ENCODE measurements around the gene SPOCK3. TPM values are rescaled to one million over a fixed set of nuclear protein-coding genes. Genes with fewer than 3 reads are reported as not detected.
"Not testable (repeated sequence)": the region's sequence is repeated elsewhere in the genome, so short reads cannot be mapped to it uniquely, and the experiment has no call there.

The SPOCK3 gene
- under 1 TPM in 3 of 4 donors, not detected in 1; 0.16 to 0.58 (median 0.36) TPM for total RNA-seq

GRCh38 chr4:167234316-167234881 lies at the start of gene SPOCK3:
TSS of gene SPOCK3 (minus strand) at chr4:167234494.
- no peaks in the 10 kb centered on the region for H3K9me3 ChIP-seq
- ATAC-seq = no peak
- peaks cover 0 to 4% of the 10 kb centered on the region in 2 donors for H3K4me1 ChIP-seq
- in situ Hi-C loops (cut with MboI; ENCODE audit: low sequenced_read_pairs in 4 of 4) = no loop called here
- peaks cover 30 to 44% (median 42%) of the 10 kb centered on the region in 3 donors for H3K27me3 ChIP-seq
- TF ChIP-seq, protein P1, sequence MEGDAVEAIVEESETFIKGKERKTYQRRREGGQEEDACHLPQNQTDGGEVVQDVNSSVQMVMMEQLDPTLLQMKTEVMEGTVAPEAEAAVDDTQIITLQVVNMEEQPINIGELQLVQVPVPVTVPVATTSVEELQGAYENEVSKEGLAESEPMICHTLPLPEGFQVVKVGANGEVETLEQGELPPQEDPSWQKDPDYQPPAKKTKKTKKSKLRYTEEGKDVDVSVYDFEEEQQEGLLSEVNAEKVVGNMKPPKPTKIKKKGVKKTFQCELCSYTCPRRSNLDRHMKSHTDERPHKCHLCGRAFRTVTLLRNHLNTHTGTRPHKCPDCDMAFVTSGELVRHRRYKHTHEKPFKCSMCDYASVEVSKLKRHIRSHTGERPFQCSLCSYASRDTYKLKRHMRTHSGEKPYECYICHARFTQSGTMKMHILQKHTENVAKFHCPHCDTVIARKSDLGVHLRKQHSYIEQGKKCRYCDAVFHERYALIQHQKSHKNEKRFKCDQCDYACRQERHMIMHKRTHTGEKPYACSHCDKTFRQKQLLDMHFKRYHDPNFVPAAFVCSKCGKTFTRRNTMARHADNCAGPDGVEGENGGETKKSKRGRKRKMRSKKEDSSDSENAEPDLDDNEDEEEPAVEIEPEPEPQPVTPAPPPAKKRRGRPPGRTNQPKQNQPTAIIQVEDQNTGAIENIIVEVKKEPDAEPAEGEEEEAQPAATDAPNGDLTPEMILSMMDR (IDR thresholded peaks at IDR 0.05 in 4 of 5, conservative IDR thresholded peaks at IDR 0.05 in 1 of 5) = no peak
- no peak for TF ChIP-seq POLR2A (IDR thresholded peaks at IDR 0.05)
- intact Hi-C loops (cut with DNase I; ENCODE audit: low total_unique reads) = no loop called here
- peak within 1 kb of the TSS; percentile 14 to 48 (median 37) for H3K4me3 ChIP-seq
- no peaks in the 10 kb centered on the region for H3K36me3 ChIP-seq
- no peak within 1 kb of the TSS for H3K27ac ChIP-seq
- DNase-seq = no peak

DNA sequence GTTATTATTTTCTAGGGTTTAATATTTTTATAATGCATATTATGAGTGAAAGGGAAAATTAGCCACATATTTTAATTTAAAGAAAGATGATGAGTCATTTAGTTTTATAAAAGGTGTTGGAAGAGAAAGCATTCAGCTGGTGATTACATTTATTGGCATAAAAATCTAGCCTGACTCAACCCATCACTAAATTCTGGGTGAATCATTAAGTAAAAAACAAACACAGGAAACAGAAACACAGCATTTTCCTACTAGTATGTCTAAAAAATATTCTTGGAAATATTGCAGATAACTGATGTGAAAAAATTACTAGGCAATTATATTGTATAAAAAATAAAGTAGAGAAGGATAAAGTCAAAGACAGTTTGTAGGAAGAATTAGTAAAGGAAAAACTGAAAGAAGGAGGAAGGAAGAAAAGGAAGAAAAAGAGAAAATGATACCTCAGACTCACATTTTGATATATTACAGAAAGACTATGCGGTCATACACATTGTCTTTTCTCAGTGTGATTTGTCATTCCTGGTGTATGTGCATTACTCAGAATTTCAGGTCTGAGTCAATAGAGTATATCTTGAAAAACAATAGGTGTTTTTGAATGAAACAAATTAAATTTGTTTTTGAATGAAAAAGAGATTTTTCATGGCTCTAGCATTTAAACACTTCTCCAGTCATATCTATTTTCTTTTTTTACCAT lies 48.0 kb upstream of the SPOCK3 start:
- no peak overlapping the region for H3K4me3 ChIP-seq
- ATAC-seq = no peak

GRCh38 chr4:167281545-167281944 lies 47.3 kb upstream of the SPOCK3 start:
- H3K27ac ChIP-seq; H3K4me3 ChIP-seq; intact Hi-C loops (cut with DNase I; ENCODE audit: low total_unique reads); ATAC-seq; H3K27me3 ChIP-seq; DNase-seq; in situ Hi-C loops (cut with MboI; ENCODE audit: low sequenced_read_pairs in 4 of 4); H3K4me1 ChIP-seq; H3K9me3 ChIP-seq; H3K36me3 ChIP-seq: not testable (repeated sequence)

More for the DNA sequence above, 48.0 kb upstream of the SPOCK3 start:
- no peak for DNase-seq
- Histone ChIP-seq H3K27me3 (no peaks in the 10 kb centered on the region), H3K4me1 (no peaks in the 10 kb centered on the region), H3K36me3 (no peaks in the 10 kb centered on the region), H3K9me3 (no peaks in the 10 kb centered on the region), H3K27ac (no peak overlapping the region)
- intact Hi-C loops (cut with DNase I; ENCODE audit: low total_unique reads) = no loop called here
- in situ Hi-C loops (cut with MboI; ENCODE audit: low sequenced_read_pairs in 4 of 4) = no loop called here
- TF ChIP-seq, protein P1 (IDR thresholded peaks at IDR 0.05 in 4 of 5, conservative IDR thresholded peaks at IDR 0.05 in 1 of 5) = no peak
- no peak for TF ChIP-seq POLR2A (IDR thresholded peaks at IDR 0.05)

DNA sequence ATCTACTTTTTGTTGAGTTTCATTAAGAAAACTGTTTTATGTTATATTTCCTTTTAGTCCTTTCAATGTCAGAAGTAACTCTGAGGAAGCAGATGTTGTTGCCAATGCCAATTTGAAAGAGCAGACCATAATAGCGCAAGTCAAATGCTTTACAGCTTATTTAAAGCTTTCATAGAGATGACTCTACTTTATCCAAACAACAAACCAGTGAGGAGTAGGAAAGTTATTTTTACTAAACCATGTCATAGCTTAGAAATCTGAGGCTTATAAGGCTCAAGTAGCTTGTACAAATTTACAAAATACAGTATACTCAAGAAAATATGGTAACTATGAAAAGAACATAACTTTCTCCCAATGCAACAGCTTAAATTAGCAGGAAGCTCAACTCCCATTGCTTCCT lies 40.1 kb upstream of the SPOCK3 start:
- in situ Hi-C loops (cut with MboI; ENCODE audit: low sequenced_read_pairs in 4 of 4) = no loop called here
- intact Hi-C loops (cut with DNase I; ENCODE audit: low total_unique reads) = no loop called here
- Histone ChIP-seq H3K27ac (no peak overlapping the region), H3K4me3 (no peak overlapping the region), H3K27me3 (no peaks in the 10 kb centered on the region), H3K9me3 (no peaks in the 10 kb centered on the region), H3K36me3 (no peaks in the 10 kb centered on the region), H3K4me1 (no peaks in the 10 kb centered on the region)
- no peak for DNase-seq
- TF ChIP-seq, protein P1 (IDR thresholded peaks at IDR 0.05 in 4 of 5, conservative IDR thresholded peaks at IDR 0.05 in 1 of 5) = no peak
- TF ChIP-seq POLR2A (IDR thresholded peaks at IDR 0.05) = no peak
- no peak for ATAC-seq

DNA sequence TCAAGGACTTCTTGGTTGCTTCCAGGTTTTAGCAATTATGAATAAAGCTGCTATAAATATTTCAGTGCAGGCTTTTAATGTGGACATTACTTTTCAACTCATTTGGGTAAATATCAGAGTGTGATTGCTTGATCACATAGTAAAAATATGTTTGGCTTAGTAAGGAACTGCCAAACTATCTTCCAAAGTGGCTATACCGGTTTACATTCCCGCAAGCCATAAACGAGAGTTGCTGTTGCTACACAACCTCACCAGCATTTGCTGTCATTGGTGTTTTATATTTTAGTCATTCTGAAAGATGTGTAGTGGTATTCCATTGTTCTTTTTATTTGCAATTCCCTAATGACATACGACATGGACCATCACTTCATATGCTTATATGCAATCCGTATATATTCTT lies 30.9 kb upstream of the SPOCK3 start:
- no peak overlapping the region for H3K4me3 ChIP-seq
- H3K36me3 ChIP-seq = no peaks in the 10 kb centered on the region
- H3K9me3 ChIP-seq = no peaks in the 10 kb centered on the region
- no peak for TF ChIP-seq POLR2A (IDR thresholded peaks at IDR 0.05)
- TF ChIP-seq, protein P1 (IDR thresholded peaks at IDR 0.05 in 4 of 5, conservative IDR thresholded peaks at IDR 0.05 in 1 of 5) = no peak
- no peak for ATAC-seq
- in situ Hi-C loops (cut with MboI; ENCODE audit: low sequenced_read_pairs in 4 of 4) (no loop called here), intact Hi-C loops (cut with DNase I; ENCODE audit: low total_unique reads) (no loop called here)
- H3K27me3 ChIP-seq = no peaks in the 10 kb centered on the region
- no peak for DNase-seq
- no peak overlapping the region for H3K27ac ChIP-seq
- no peaks in the 10 kb centered on the region for H3K4me1 ChIP-seq
